Measurements from ENCODE around the gene BCL7C.

DNA sequence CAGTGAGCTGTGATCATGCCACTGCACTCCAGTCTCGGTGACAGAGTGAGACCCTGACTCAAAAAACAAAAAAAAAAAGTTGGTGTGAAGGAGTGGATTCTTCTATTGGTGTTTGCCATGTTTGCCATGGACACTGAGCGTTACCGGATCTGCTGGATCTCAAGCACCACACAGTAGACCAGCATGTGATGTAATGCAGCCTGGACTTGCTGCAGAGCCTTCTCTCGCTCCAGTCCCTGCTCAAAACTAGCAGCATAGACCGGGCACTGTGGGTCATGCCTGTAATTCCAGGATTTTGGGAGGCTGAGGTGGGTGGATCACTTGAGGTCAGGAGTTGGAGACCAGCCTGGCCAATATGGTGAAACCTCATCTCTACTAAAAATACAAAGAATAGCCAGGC is 50.4 kb downstream of the BCL7C start:
- TF ChIP-seq POLR2A (IDR thresholded peaks at IDR 0.05; ENCODE audit: insufficient read depth in 1 of 2, low read depth in 2 of 2, low read length in 2 of 2) (no peak), RAD51 (IDR thresholded peaks at IDR 0.05; ENCODE audit: borderline replicate concordance) (no peak), TBP (CRISPR knock-in tag; IDR thresholded peaks at IDR 0.05) (no peak), SRF (IDR thresholded peaks at IDR 0.05; ENCODE audit: low read depth, low read length) (no peak)
- TF ChIP-seq, protein P1, sequence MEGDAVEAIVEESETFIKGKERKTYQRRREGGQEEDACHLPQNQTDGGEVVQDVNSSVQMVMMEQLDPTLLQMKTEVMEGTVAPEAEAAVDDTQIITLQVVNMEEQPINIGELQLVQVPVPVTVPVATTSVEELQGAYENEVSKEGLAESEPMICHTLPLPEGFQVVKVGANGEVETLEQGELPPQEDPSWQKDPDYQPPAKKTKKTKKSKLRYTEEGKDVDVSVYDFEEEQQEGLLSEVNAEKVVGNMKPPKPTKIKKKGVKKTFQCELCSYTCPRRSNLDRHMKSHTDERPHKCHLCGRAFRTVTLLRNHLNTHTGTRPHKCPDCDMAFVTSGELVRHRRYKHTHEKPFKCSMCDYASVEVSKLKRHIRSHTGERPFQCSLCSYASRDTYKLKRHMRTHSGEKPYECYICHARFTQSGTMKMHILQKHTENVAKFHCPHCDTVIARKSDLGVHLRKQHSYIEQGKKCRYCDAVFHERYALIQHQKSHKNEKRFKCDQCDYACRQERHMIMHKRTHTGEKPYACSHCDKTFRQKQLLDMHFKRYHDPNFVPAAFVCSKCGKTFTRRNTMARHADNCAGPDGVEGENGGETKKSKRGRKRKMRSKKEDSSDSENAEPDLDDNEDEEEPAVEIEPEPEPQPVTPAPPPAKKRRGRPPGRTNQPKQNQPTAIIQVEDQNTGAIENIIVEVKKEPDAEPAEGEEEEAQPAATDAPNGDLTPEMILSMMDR (CRISPR knock-in tag; IDR thresholded peaks at IDR 0.05), result no peak

Measured in HepG2 (cell line).